Activated naive CD4-positive, alpha-beta T cell treated with anti-CD3 and anti-CD28 coated beads, Interleukin-2, amount 50 U/mL, for 72 hours (primary cell): ENCODE measurements around the gene TRAP1. TPM values are rescaled to one million over a fixed set of nuclear protein-coding genes. Genes with fewer than 3 reads are reported as not detected.
"Not testable (repeated sequence)": the region's sequence is repeated elsewhere in the genome, so short reads cannot be mapped to it uniquely, and the experiment has no call there.

Source experiments
- ATAC-seq, 2 donors: fragments of 150-1000 bp; cut with Tn5 transposase; 2 replicates each; pipeline ENCODE4 v1.10.0; 2021; ENCODE audit warnings: mild to moderate bottlenecking in 2 of 2, moderate library complexity in 2 of 2
- DNase-seq, 2 donors: peaks; one replicate each; pipeline ENCODE4 v3.0.0; 2021 to 2022; ENCODE audit warnings: low spot score in 2 of 2
- H3K27ac Mint-ChIP-seq, 2 donors: one replicate each; pipeline ENCODE4 v1.8.0; 2022; ENCODE audit warnings: mild to moderate bottlenecking in 2 of 2, mixed read lengths in 2 of 2
- H3K36me3 Mint-ChIP-seq, 2 donors: one replicate each; pipeline ENCODE4 v1.8.0; 2022; ENCODE audit warnings: mixed read lengths in 2 of 2
- H3K9me3 Mint-ChIP-seq, 2 donors: one replicate each; pipeline ENCODE4 v1.8.0; 2022; ENCODE audit warnings: mixed read lengths in 2 of 2
- total RNA-seq, 2 donors: library from RNA; stranded (reverse); gene quantifications; one replicate each; pipeline ENCODE4 v1.2.3, GENCODE V29; 2022

The TRAP1 gene
- total RNA-seq, 2 donors from 2014 or later, result 191 to 276 TPM

- DNase-seq (no peak), ATAC-seq (no peak)
- no peaks in the 10 kb centered on the region for H3K9me3 Mint-ChIP-seq
- peaks cover 6 to 15% of the 10 kb centered on the region in 2 donors for H3K36me3 Mint-ChIP-seq
- H3K27ac Mint-ChIP-seq, result no peak overlapping the region
Observed at GRCh38 chr16:3727806-3728381, 10.6 kb upstream of the TRAP1 start.

- DNase-seq, result no peak
- Mint-ChIP-seq H3K36me3 (peaks cover 6 to 10% of the 10 kb centered on the region in 2 donors), H3K27ac (no peak overlapping the region), H3K9me3 (no peaks in the 10 kb centered on the region)
- no peak for ATAC-seq
Observed at GRCh38 chr16:3726021-3726687, 8.8 kb upstream of the TRAP1 start.

- H3K27ac Mint-ChIP-seq, result peak overlapping the region in 1 of 2 donors; percentile 50
- ATAC-seq (no peak), DNase-seq (no peak)
Observed at GRCh38 chr16:3725276-3725675, 8.0 kb upstream of the TRAP1 start.

GRCh38 chr16:3722508-3722907, 5.2 kb upstream of the TRAP1 start:
- Mint-ChIP-seq H3K36me3 (no peaks in the 10 kb centered on the region), H3K27ac (no peak overlapping the region), H3K9me3 (no peaks in the 10 kb centered on the region)
- DNase-seq, result no peak
- no peak for ATAC-seq

More at GRCh38 chr16:3725276-3725675, 8.0 kb upstream of the TRAP1 start:
- H3K36me3 Mint-ChIP-seq, result peaks cover 2 to 10% of the 10 kb centered on the region in 2 donors
- H3K9me3 Mint-ChIP-seq, result no peaks in the 10 kb centered on the region

GRCh38 chr16:3720418-3720817, 3.1 kb upstream of the TRAP1 start:
- ATAC-seq (no peak), DNase-seq (no peak)
- Mint-ChIP-seq H3K27ac (no peak overlapping the region), H3K36me3 (peaks cover 9 to 10% of the 10 kb centered on the region in 2 donors), H3K9me3 (no peaks in the 10 kb centered on the region)

GRCh38 chr16:3718628-3719027, 1.3 kb upstream of the TRAP1 start:
- ATAC-seq (no peak), DNase-seq (no peak)
- Mint-ChIP-seq H3K27ac (peak overlapping the region in 1 of 2 donors; percentile 89), H3K9me3 (no peaks in the 10 kb centered on the region), H3K36me3 (peaks cover 10 to 24% of the 10 kb centered on the region in 2 donors)

- ATAC-seq (no peak), DNase-seq (no peak)
- Mint-ChIP-seq H3K27ac (peak overlapping the region; percentile 73 to 89), H3K36me3 (peaks cover 11 to 30% of the 10 kb centered on the region in 2 donors), H3K9me3 (no peaks in the 10 kb centered on the region)
Observed at GRCh38 chr16:3718019-3718391, 681 bp upstream of the TRAP1 start.

- Mint-ChIP-seq H3K9me3 (no peaks in the 10 kb centered on the region), H3K36me3 (peaks cover 14 to 39% of the 10 kb centered on the region in 2 donors), H3K27ac (peak overlapping the region; percentile 89 to 96)
- DNase-seq (peak; percentile 45 to 58), ATAC-seq (peak; percentile 35 to 43)
Observed at GRCh38 chr16:3716831-3717234, 491 bp downstream of the TRAP1 start.

GRCh38 chr16:3715430-3715829, 1.9 kb downstream of the TRAP1 start:
- no peak for ATAC-seq
- H3K36me3 Mint-ChIP-seq, result peaks cover 14 to 39% of the 10 kb centered on the region in 2 donors
- no peaks in the 10 kb centered on the region for H3K9me3 Mint-ChIP-seq
- DNase-seq, result no peak
- H3K27ac Mint-ChIP-seq, result peak overlapping the region in 1 of 2 donors; percentile 6

- peaks cover 14 to 44% of the 10 kb centered on the region in 2 donors for H3K36me3 Mint-ChIP-seq
- not testable (repeated sequence) for DNase-seq, H3K9me3 Mint-ChIP-seq, ATAC-seq
- H3K27ac Mint-ChIP-seq, result peak overlapping the region in 1 of 2 donors; percentile 7
Observed at GRCh38 chr16:3714378-3714777, 2.9 kb downstream of the TRAP1 start.

GRCh38 chr16:3713587-3714242, 3.6 kb downstream of the TRAP1 start:
- H3K36me3 Mint-ChIP-seq, result peaks cover 14 to 44% of the 10 kb centered on the region in 2 donors
- no peaks in the 10 kb centered on the region for H3K9me3 Mint-ChIP-seq
- H3K27ac Mint-ChIP-seq, result peak overlapping the region in 1 of 2 donors; percentile 7
- ATAC-seq (no peak), DNase-seq (no peak)

GRCh38 chr16:3712861-3713372, 4.4 kb downstream of the TRAP1 start:
- DNase-seq, result no peak
- Mint-ChIP-seq H3K27ac (peak overlapping the region; percentile 20 to 57), H3K9me3 (no peaks in the 10 kb centered on the region), H3K36me3 (peaks cover 14 to 44% of the 10 kb centered on the region in 2 donors)
- ATAC-seq, result no peak

- Mint-ChIP-seq H3K36me3 (peaks cover 0 to 6% of the 10 kb centered on the region in 2 donors), H3K9me3 (no peaks in the 10 kb centered on the region), H3K27ac (peak overlapping the region in 1 of 2 donors; percentile 22)
- DNase-seq, result no peak
- no peak for ATAC-seq
Observed at GRCh38 chr16:3706253-3707012, 10.9 kb downstream of the TRAP1 start.

GRCh38 chr16:3702082-3702481, 15.2 kb downstream of the TRAP1 start:
- ATAC-seq (no peak), DNase-seq (no peak)
- no peaks in the 10 kb centered on the region for H3K9me3 Mint-ChIP-seq
- H3K27ac Mint-ChIP-seq, result peak overlapping the region in 1 of 2 donors; percentile 52
- no peaks in the 10 kb centered on the region for H3K36me3 Mint-ChIP-seq

GRCh38 chr16:3701531-3701930, 15.8 kb downstream of the TRAP1 start:
- Mint-ChIP-seq H3K36me3 (no peaks in the 10 kb centered on the region), H3K9me3 (no peaks in the 10 kb centered on the region), H3K27ac (peak overlapping the region in 1 of 2 donors; percentile 40)
- DNase-seq, result no peak
- ATAC-seq, result no peak

GRCh38 chr16:3698941-3699340, 18.4 kb downstream of the TRAP1 start:
- ATAC-seq, result no peak
- no peak for DNase-seq
- H3K27ac Mint-ChIP-seq, result no peak overlapping the region
- no peaks in the 10 kb centered on the region for H3K36me3 Mint-ChIP-seq
- H3K9me3 Mint-ChIP-seq, result no peaks in the 10 kb centered on the region
